H1 (cell line): ENCODE results near the gene TSC2. TPM values are rescaled to one million over a fixed set of nuclear protein-coding genes. Genes with fewer than 3 reads are reported as not detected.

Source experiments
- CTCF ChIA-PET: fragments of 300-600 bp; sonication (Branson Sonifier 250); formaldehyde crosslinking; loops from one replicate; lab custom pipeline; 2021; ENCODE audit not compliant: partially characterized antibody; lab: Charles Lee
- POLR2A ChIA-PET: fragments of 300-600 bp; sonication (Branson Sonifier 250); formaldehyde crosslinking; loops from one replicate; lab custom pipeline; 2021; ENCODE audit warnings: inconsistent platforms; ENCODE audit not compliant: partially characterized antibody; lab: Charles Lee
- DNase-seq, 2 experiments: peaks; one replicate each; pipeline versions ENCODE4 v3.0.0 to v3.0.0-alpha.2; 2010 to 2022; ENCODE audit warnings: low spot score in 2 of 2, low read depth in 1 of 2, mixed read lengths in 1 of 2
- FAIRE-seq: peaks from 2 replicates; lab custom pipeline; 2011; peaks lifted over from hg19 to GRCh38; lab: Jason Lieb, UNC
- H2AFZ ChIP-seq: 2 replicates; pipeline ENCODE4 v1.8.1; 2012; ENCODE audit warnings: low read length, inconsistent platforms
- H2AK5ac ChIP-seq: 2 replicates; pipeline ENCODE4 v1.6.1; 2013; ENCODE audit warnings: low read depth, low read length
- H2BK120ac ChIP-seq: replicated peaks from 2 replicates; pipeline ENCODE3; 2013; ENCODE audit warnings: low read depth, low read length, inconsistent platforms
- H2BK12ac ChIP-seq: 2 replicates; pipeline ENCODE4 v1.6.1; 2013; ENCODE audit warnings: low read depth, low read length
- H2BK15ac ChIP-seq: 2 replicates; pipeline ENCODE4 v1.6.1; 2013; ENCODE audit warnings: low read length
- H2BK20ac ChIP-seq: 2 replicates; pipeline ENCODE4 v1.6.1; 2013; ENCODE audit warnings: low read length
- H2BK5ac ChIP-seq: 2 replicates; pipeline ENCODE4 v1.6.1; 2013; ENCODE audit warnings: low read depth, low read length
- H3K14ac ChIP-seq: 2 replicates; pipeline ENCODE4 v1.6.1; 2013; ENCODE audit warnings: inconsistent platforms; ENCODE audit not compliant: insufficient read length
- H3K18ac ChIP-seq: 2 replicates; pipeline ENCODE4 v1.6.1; 2013; ENCODE audit warnings: low read length; ENCODE audit errors: extremely low read depth
- H3K23ac ChIP-seq: 2 replicates; pipeline ENCODE4 v1.6.1; 2013; ENCODE audit warnings: inconsistent platforms; ENCODE audit not compliant: insufficient read length
- H3K23me2 ChIP-seq: 2 replicates; pipeline ENCODE4 v1.6.1; 2013; ENCODE audit warnings: low read depth, low read length
- H3K27ac ChIP-seq: 2 replicates; pipeline ENCODE4 v1.6.1; 2011; ENCODE audit warnings: low read depth, low read length, inconsistent platforms
- H3K27me3 ChIP-seq, 4 experiments: replicated peaks in 1 of 4; 1 replicate in 1 of 4; 2 replicates in 3 of 4; pipeline versions ENCODE4 v1.6.1 to v1.8.1; 2011 to 2013; ENCODE audit warnings: low read length in 3 of 4, mild to moderate bottlenecking in 3 of 4, inconsistent platforms in 2 of 4, mixed read lengths in 2 of 4, moderate library complexity in 1 of 4; ENCODE audit not compliant: control insufficient read depth in 3 of 4, insufficient read depth in 3 of 4; ENCODE audit errors: extremely low read depth in 1 of 4
- H3K36me3 ChIP-seq, 4 experiments: 2 replicates each; pipeline versions ENCODE4 v1.6.1 to v1.8.1; 2011 to 2013; ENCODE audit warnings: mild to moderate bottlenecking in 4 of 4, low read length in 3 of 4, moderate library complexity in 2 of 4, control low read depth in 1 of 4, inconsistent platforms in 1 of 4; ENCODE audit not compliant: insufficient read depth in 4 of 4, control insufficient read depth in 2 of 4
- H3K4ac ChIP-seq: replicated peaks from 2 replicates; pipeline ENCODE3; 2013; ENCODE audit warnings: low read length, low read depth, mixed read lengths, inconsistent platforms; ENCODE audit not compliant: insufficient read length
- H3K4me1 ChIP-seq, 4 experiments: replicated peaks in 1 of 4; 1 replicate in 1 of 4; 2 replicates in 3 of 4; pipeline versions ENCODE4 v1.6.1 to v1.8.1; 2011 to 2013; ENCODE audit warnings: low read length in 3 of 4, inconsistent platforms in 2 of 4, mixed read lengths in 1 of 4; ENCODE audit not compliant: insufficient read depth in 4 of 4, control insufficient read depth in 3 of 4
- H3K4me2 ChIP-seq, 2 experiments: 2 replicates each; pipeline versions ENCODE4 v1.6.1 to v1.8.1; 2011 to 2013; ENCODE audit warnings: low read depth in 2 of 2, low read length in 2 of 2, control low read depth in 1 of 2, inconsistent platforms in 1 of 2, mild to moderate bottlenecking in 1 of 2; ENCODE audit not compliant: insufficient read depth in 1 of 2
- H3K4me3 ChIP-seq, 4 experiments: fragments of 200-600, 300-600 bp in 1 of 4; sonication (generic), shearing (Covaris generic), sonication (Bioruptor Twin) in 1 of 4; 2 replicates each; pipeline versions ENCODE4 v1.5.1 to v1.8.1; 2011 to 2016; ENCODE audit warnings: low read length in 4 of 4, low read depth in 3 of 4, control low read depth in 2 of 4, inconsistent platforms in 2 of 4, mild to moderate bottlenecking in 2 of 4, mixed read lengths in 1 of 4, moderate library complexity in 1 of 4; ENCODE audit not compliant: insufficient read depth in 2 of 4; ENCODE audit errors: extremely low read depth in 1 of 4
- H3K56ac ChIP-seq: replicated peaks from 2 replicates; pipeline ENCODE3; 2013; ENCODE audit warnings: low read depth, mild to moderate bottlenecking, mixed read lengths, low read length, inconsistent platforms; ENCODE audit not compliant: insufficient read length
- H3K79me1 ChIP-seq: 2 replicates; pipeline ENCODE4 v1.6.1; 2013; ENCODE audit warnings: low read depth, low read length, control low read depth
- H3K79me2 ChIP-seq, 2 experiments: 2 replicates each; pipeline versions ENCODE4 v1.6.1 to v1.8.1; 2012 to 2013; ENCODE audit warnings: low read length in 2 of 2, mild to moderate bottlenecking in 2 of 2, inconsistent platforms in 1 of 2; ENCODE audit not compliant: insufficient read depth in 2 of 2, control insufficient read depth in 1 of 2
- H3K9ac ChIP-seq, 4 experiments: replicated peaks in 1 of 4; 1 replicate in 1 of 4; 2 replicates in 3 of 4; pipeline versions ENCODE4 v1.6.1 to v1.8.1; 2011 to 2013; ENCODE audit warnings: low read depth in 3 of 4, low read length in 3 of 4, control low read depth in 2 of 4, mild to moderate bottlenecking in 2 of 4, moderate library complexity in 2 of 4, inconsistent platforms in 1 of 4; ENCODE audit errors: extremely low read depth in 1 of 4
- H3K9me3 ChIP-seq, 2 experiments: 2 replicates each; pipeline versions ENCODE4 v1.6.1 to v1.8.1; 2012 to 2013; ENCODE audit warnings: mild to moderate bottlenecking in 2 of 2, moderate library complexity in 2 of 2, control low read depth in 1 of 2, inconsistent platforms in 1 of 2, low read depth in 1 of 2, low read length in 1 of 2, mixed read lengths in 1 of 2; ENCODE audit not compliant: insufficient read depth in 2 of 2
- H4K20me1 ChIP-seq, 2 experiments: replicated peaks in 1 of 2; 2 replicates each; pipeline versions ENCODE3 to v1.8.1; 2011 to 2013; ENCODE audit warnings: inconsistent platforms in 2 of 2, low read length in 2 of 2, mild to moderate bottlenecking in 1 of 2; ENCODE audit not compliant: insufficient read depth in 2 of 2, control insufficient read depth in 1 of 2
- H4K5ac ChIP-seq: 2 replicates; pipeline ENCODE4 v1.6.1; 2013; ENCODE audit warnings: low read length, low read depth, mixed read lengths, inconsistent platforms; ENCODE audit not compliant: insufficient read length
- H4K8ac ChIP-seq: 2 replicates; pipeline ENCODE4 v1.8.0; 2013; ENCODE audit warnings: mild to moderate bottlenecking, moderate library complexity, low read length, inconsistent platforms; ENCODE audit not compliant: insufficient read depth; ENCODE audit errors: extremely low read depth
- H4K91ac ChIP-seq: replicated peaks from 2 replicates; pipeline ENCODE3; 2013; ENCODE audit warnings: low read length, mixed read lengths, inconsistent platforms; ENCODE audit not compliant: insufficient read length
- CBX5 ChIP-seq: fragments of 300-800, 300-1000 bp; sonication (generic); IDR thresholded peaks from 2 replicates; pipeline ENCODE4 v1.7.1; 2016; ENCODE audit warnings: antibody characterized with exemption, low read length, low read depth
- CHD1 ChIP-seq: IDR thresholded peaks from 2 replicates; pipeline ENCODE4 v1.6.1; 2012; ENCODE audit warnings: low read depth, low read length, improper control_type of control experiment
- KDM4A ChIP-seq: IDR thresholded peaks from one replicate; pipeline ENCODE4 v1.7.1; 2012; ENCODE audit warnings: low read depth, mild to moderate bottlenecking, moderate library complexity, low read length, inconsistent platforms; ENCODE audit not compliant: severe bottlenecking
- KDM5A ChIP-seq: fragments of 200-600 bp; IDR thresholded peaks from 2 replicates; pipeline ENCODE4 v1.7.1; 2012; ENCODE audit warnings: mild to moderate bottlenecking, low read length, inconsistent platforms, mixed read lengths
- RAD21 ChIP-seq, 2 experiments: IDR thresholded peaks in 1 of 2; conservative IDR thresholded peaks in 1 of 2; 2 replicates each; pipeline ENCODE4 v1.6.1; 2011; ENCODE audit warnings: low read depth in 2 of 2, low read length in 2 of 2, improper control_type of control experiment in 1 of 2, inconsistent platforms in 1 of 2, mild to moderate bottlenecking in 1 of 2, moderate library complexity in 1 of 2
- RNF2 ChIP-seq: fragments of 200-900, 300-1000 bp; sonication (generic); IDR thresholded peaks from 2 replicates; pipeline ENCODE4 v1.7.1; 2016; ENCODE audit warnings: borderline replicate concordance, low read depth, mild to moderate bottlenecking, antibody characterized with exemption, low read length; ENCODE audit not compliant: poor library complexity, severe bottlenecking; ENCODE audit errors: missing control alignments
- SAP30 ChIP-seq: fragments of 300-600 bp; sonication (generic); IDR thresholded peaks from 2 replicates; pipeline ENCODE4 v1.7.1; 2012; ENCODE audit warnings: low read length, moderate library complexity, mild to moderate bottlenecking, inconsistent platforms; ENCODE audit not compliant: insufficient read depth, insufficient replicate concordance
- SP1 ChIP-seq: IDR thresholded peaks from 2 replicates; pipeline ENCODE4 v1.6.1; 2011; ENCODE audit warnings: low read depth, low read length
- SP2 ChIP-seq: IDR thresholded peaks from 2 replicates; pipeline ENCODE4 v1.6.1; 2012; ENCODE audit warnings: mild to moderate bottlenecking, low read length, inconsistent platforms
- TAF1 ChIP-seq: IDR thresholded peaks from 2 replicates; pipeline ENCODE4 v1.6.1; 2011; ENCODE audit warnings: mild to moderate bottlenecking, low read depth, low read length
- TCF12 ChIP-seq: IDR thresholded peaks from 2 replicates; pipeline ENCODE4 v1.6.1; 2011; ENCODE audit warnings: low read depth, mild to moderate bottlenecking, low read length
- WGBS, 2 experiments: shearing (Covaris generic) in 1 of 2; methylation state at CpG; one replicate each; pipeline versions ENCODE4 v1.1.6 to v1.1.7; 2013 to 2015; ENCODE audit warnings: low lambda C conversion rate in 2 of 2, mixed read lengths in 2 of 2, inconsistent platforms in 1 of 2, low coverage in 1 of 2, missing lambda C conversion rate in 1 of 2; ENCODE audit not compliant: insufficient replicate concordance in 2 of 2, insufficient coverage in 1 of 2, insufficient read length in 1 of 2; ENCODE audit errors: extremely low coverage in 1 of 2, missing lambda C conversion rate in 1 of 2; 5-methylcytosine and 5-hydroxymethylcytosine counted together
- polyA plus RNA-seq, 7 experiments: library from polyadenylated mRNA; depleted of rRNA in 3 of 7; stranded (reverse) in 5 of 7; unstranded in 2 of 7; fragments of >200 nt in 5 of 7; fragments of 200-250 nt in 2 of 7; gene quantifications; 1 replicate in 5 of 7; 2 replicates in 1 of 7; 4 replicates in 1 of 7; pipeline versions ENCODE4 v1.2.1 to v1.2.3, GENCODE V29; 2011 to 2013; ENCODE audit warnings: missing spikeins in 2 of 7, mixed read lengths in 2 of 7
- total RNA-seq: library from RNA; stranded (reverse); fragmentation: NEBNext Ultra II Directional; extraction: Animal tissue kit (Norgen Biotek cat#: 25700); gene quantifications from 2 replicates; pipeline ENCODE4 v1.2.1, GENCODE V29; 2021
- TF ChIP-seq, protein P1 (sequence below): IDR thresholded peaks from 2 replicates; pipeline ENCODE4 v1.6.1; 2012; ENCODE audit warnings: inconsistent platforms

The TSC2 gene
- total and polyA plus RNA-seq, 2 of the 8 experiments (the other 6 are each of a cell fraction or from before 2014, with no cell fraction given), result 65.9 to 96.6 TPM

DNA sequence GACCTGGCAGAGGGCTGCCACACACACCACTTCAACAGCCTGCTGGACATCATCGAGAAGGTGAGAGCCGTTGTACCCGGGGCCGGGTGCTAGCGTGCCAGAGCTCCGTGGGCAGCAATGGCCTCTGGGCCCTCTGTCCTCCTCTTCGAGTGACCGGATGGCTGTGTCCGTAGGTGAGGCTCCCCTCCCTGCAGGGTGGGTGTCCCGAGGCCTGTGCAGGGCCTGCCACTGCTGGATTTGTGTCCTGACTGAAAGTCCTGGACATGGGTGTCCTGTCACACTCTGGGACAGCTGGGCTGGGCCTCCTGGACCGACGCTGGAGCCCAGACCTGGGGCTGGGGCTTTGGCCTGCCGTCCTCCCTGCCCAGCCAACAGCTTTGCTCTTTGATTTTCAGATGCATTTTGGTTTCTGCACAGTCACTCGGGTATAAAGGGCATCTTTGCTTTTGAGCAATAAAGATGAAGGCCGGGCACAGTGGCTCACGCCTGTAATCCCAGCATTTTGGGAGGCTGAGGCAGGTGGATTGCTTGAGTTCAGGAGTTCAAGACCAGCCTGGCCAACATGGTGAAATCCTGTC, 16.7 kb downstream of the TSC2 start:
- no peak overlapping the region for H3K4ac ChIP-seq
- H3K4me1 ChIP-seq, result no peaks in the 10 kb centered on the region
- H2BK120ac ChIP-seq, result no peak overlapping the region
- no peak overlapping the region for H4K91ac ChIP-seq
- no peak overlapping the region for H2AK5ac ChIP-seq
- ChIA-PET POLR2A (interaction anchor here (1.8 to 3.6 kb wide), 3 partner anchors 16 to 100 kb away, joined by 7 to 11 read pairs (median 8); partner anchors contain the start of genes NTHL1, RPS2, TRAF7 and TSC2), CTCF (interaction anchor here (0.6 to 2.8 kb wide), 6 partner anchors 8 to 48 kb away, joined by 3 to 14 read pairs (median 4); no protein-coding TSS in a partner anchor)
- no peak for FAIRE-seq
- no peak for DNase-seq
- WGBS, 2 experiments, result 94% methylated on average over 16 of the region's 16 CpGs; no CpG with 5 or more reads in 1 of the 2 experiments
- H3K18ac ChIP-seq, result no peak overlapping the region
- no peak overlapping the region for H2BK5ac ChIP-seq
- no peak overlapping the region for H3K14ac ChIP-seq
- no peak overlapping the region for H3K9ac ChIP-seq
- no peak overlapping the region for H2BK12ac ChIP-seq
- H3K79me2 ChIP-seq, result no peaks in the 10 kb centered on the region
- H3K36me3 ChIP-seq, result peaks cover 2 to 14% (median 6%) of the 10 kb centered on the region in 4 experiments; a peak in 6 of 8 replicates
- no peak overlapping the region for H3K56ac ChIP-seq
- no peaks in the 10 kb centered on the region for H3K27me3 ChIP-seq
- no peak overlapping the region for H2BK20ac ChIP-seq
- no peak overlapping the region for H3K4me3 ChIP-seq
- H4K20me1 ChIP-seq, result peaks cover 0 to 11% of the 10 kb centered on the region in 2 experiments
- no peak overlapping the region for H2AFZ ChIP-seq
- no peaks in the 10 kb centered on the region for H3K9me3 ChIP-seq
- H4K8ac ChIP-seq, result no peak overlapping the region
- no peak overlapping the region for H3K23ac ChIP-seq
- no peaks in the 10 kb centered on the region for H3K79me1 ChIP-seq
- H3K4me2 ChIP-seq, result no peak overlapping the region
- no peaks in the 10 kb centered on the region for H3K23me2 ChIP-seq
- no peak overlapping the region for H2BK15ac ChIP-seq
- no peak overlapping the region for H3K27ac ChIP-seq
- no peak overlapping the region for H4K5ac ChIP-seq
- TF ChIP-seq KDM5A (no peak), CHD1 (no peak), SAP30 (no peak), SP1 (no peak), SP2 (no peak), TAF1 (no peak), RNF2 (no peak), CBX5 (no peak), TCF12 (no peak), KDM4A (no peak), RAD21 (IDR thresholded peaks at IDR 0.05 in 1 of 2, conservative IDR thresholded peaks at IDR 0.05 in 1 of 2; ENCODE audit: low read depth in 2 of 2, low read length in 2 of 2) (no peak)
- TF ChIP-seq, protein P1, sequence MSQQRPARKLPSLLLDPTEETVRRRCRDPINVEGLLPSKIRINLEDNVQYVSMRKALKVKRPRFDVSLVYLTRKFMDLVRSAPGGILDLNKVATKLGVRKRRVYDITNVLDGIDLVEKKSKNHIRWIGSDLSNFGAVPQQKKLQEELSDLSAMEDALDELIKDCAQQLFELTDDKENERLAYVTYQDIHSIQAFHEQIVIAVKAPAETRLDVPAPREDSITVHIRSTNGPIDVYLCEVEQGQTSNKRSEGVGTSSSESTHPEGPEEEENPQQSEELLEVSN, result no peak
